Osteoblast (primary cell): ENCODE measurements around the gene CCDC107. TPM values are rescaled to one million over a fixed set of nuclear protein-coding genes. Genes with fewer than 3 reads are reported as not detected.

Source experiments
- DNase-seq: peaks from one replicate; pipeline ENCODE4 v3.0.0; 2011; ENCODE audit warnings: low spot score, mixed read lengths; ENCODE audit not compliant: insufficient read length; ENCODE audit errors: missing footprints
- H2AFZ ChIP-seq: 2 replicates; pipeline ENCODE4 v1.6.0; 2011; ENCODE audit warnings: mild to moderate bottlenecking, low read length
- H3K27ac ChIP-seq: 2 replicates; pipeline ENCODE4 v1.5.1; 2011; ENCODE audit warnings: mild to moderate bottlenecking, low read depth, low read length, moderate library complexity
- H3K27me3 ChIP-seq: 2 replicates; pipeline ENCODE4 v1.6.0; 2012; ENCODE audit warnings: mild to moderate bottlenecking, control low read depth, inconsistent platforms, low read length, moderate library complexity; ENCODE audit not compliant: insufficient read depth
- H3K36me3 ChIP-seq: 2 replicates; pipeline ENCODE4 v1.5.1; 2011; ENCODE audit warnings: mild to moderate bottlenecking, low read length, control low read depth, moderate library complexity; ENCODE audit not compliant: insufficient read depth
- H3K4me1 ChIP-seq: 2 replicates; pipeline ENCODE4 v1.5.1; 2011; ENCODE audit warnings: mild to moderate bottlenecking, low read length, control low read depth, moderate library complexity; ENCODE audit not compliant: insufficient read depth
- H3K4me2 ChIP-seq: 2 replicates; pipeline ENCODE4 v1.6.0; 2011; ENCODE audit warnings: mild to moderate bottlenecking, low read length; ENCODE audit not compliant: insufficient read depth
- H3K4me3 ChIP-seq: fragments of 200-600 bp; sonication (generic); 3 replicates; pipeline ENCODE4 v1.5.1; 2012; ENCODE audit warnings: mild to moderate bottlenecking, low read length, inconsistent platforms; ENCODE audit not compliant: insufficient read depth
- H3K79me2 ChIP-seq: 2 replicates; pipeline ENCODE4 v1.6.0; 2012; ENCODE audit warnings: mild to moderate bottlenecking, low read length, control low read depth, inconsistent platforms; ENCODE audit not compliant: insufficient read depth
- H3K9me3 ChIP-seq: 2 replicates; pipeline ENCODE4 v1.5.1; 2011; ENCODE audit warnings: low read depth, low read length, control low read depth
- H4K20me1 ChIP-seq: 2 replicates; pipeline ENCODE4 v1.6.0; 2012; ENCODE audit warnings: mild to moderate bottlenecking, low read length, control low read depth; ENCODE audit not compliant: insufficient read depth
- total RNA-seq: library from RNA; depleted of rRNA; stranded (reverse); fragments of >200 nt; gene quantifications from 2 replicates; pipeline ENCODE4 v1.2.3, GENCODE V29; 2012
- TF ChIP-seq, protein P1 (sequence below): IDR thresholded peaks from 2 replicates; pipeline ENCODE4 v1.5.1; 2011; ENCODE audit warnings: mild to moderate bottlenecking, low read depth, low read length, moderate library complexity; ENCODE audit errors: extremely low read depth

CCDC107 gene
- total RNA-seq, 1 donor = 15.6 TPM

DNA sequence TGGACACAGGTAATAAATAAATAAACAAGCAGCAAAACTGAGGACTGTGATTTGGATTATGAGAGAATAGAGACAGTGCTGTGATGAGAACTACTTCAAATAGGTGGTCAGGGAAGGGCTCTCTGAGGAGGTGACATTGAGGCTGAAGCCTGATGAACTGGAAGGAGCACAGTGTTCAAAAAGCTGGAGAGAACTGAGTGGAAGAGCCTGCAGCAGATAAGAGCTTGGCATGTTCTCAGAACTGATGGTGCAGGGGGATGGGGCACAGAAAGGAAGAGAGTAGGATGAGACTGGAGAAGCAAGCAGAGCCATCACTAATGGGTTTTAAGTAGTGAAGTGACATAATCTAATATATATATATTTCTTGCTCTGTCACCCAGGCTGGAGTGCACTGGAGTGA is 42.9 kb downstream of the CCDC107 start:
- Histone ChIP-seq H3K9me3 (no peaks in the 10 kb centered on the region), H3K27me3 (no peaks in the 10 kb centered on the region), H3K36me3 (peaks cover 99% of the 10 kb centered on the region), H3K4me3 (no peak overlapping the region), H4K20me1 (peaks cover 53% of the 10 kb centered on the region), H3K27ac (no peak overlapping the region), H3K79me2 (peaks cover 22% of the 10 kb centered on the region), H3K4me1 (peaks cover 4% of the 10 kb centered on the region), H2AFZ (no peak overlapping the region), H3K4me2 (no peak overlapping the region)
- TF ChIP-seq, protein P1, sequence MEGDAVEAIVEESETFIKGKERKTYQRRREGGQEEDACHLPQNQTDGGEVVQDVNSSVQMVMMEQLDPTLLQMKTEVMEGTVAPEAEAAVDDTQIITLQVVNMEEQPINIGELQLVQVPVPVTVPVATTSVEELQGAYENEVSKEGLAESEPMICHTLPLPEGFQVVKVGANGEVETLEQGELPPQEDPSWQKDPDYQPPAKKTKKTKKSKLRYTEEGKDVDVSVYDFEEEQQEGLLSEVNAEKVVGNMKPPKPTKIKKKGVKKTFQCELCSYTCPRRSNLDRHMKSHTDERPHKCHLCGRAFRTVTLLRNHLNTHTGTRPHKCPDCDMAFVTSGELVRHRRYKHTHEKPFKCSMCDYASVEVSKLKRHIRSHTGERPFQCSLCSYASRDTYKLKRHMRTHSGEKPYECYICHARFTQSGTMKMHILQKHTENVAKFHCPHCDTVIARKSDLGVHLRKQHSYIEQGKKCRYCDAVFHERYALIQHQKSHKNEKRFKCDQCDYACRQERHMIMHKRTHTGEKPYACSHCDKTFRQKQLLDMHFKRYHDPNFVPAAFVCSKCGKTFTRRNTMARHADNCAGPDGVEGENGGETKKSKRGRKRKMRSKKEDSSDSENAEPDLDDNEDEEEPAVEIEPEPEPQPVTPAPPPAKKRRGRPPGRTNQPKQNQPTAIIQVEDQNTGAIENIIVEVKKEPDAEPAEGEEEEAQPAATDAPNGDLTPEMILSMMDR = no peak
- no peak for DNase-seq

DNA sequence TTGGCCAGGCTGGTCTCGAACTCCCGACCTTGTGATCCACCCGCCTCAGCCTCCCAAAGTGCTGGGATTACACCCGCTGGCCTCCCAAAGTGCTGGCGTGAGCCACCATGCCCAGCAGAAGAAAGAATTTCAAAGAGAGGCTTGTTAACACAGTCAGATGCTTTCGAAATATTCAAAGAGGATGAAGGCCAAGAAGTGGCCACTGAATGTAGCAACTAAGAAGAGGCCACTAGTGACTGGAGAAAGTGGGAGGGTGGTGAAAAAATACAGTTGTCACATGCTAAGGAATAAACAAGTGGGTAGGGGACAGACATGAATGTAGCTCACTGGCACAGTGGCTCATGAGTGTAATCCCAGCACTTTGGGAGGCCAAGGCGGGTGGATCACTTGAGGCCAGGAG is 44.6 kb downstream of the CCDC107 start:
- peaks cover 99% of the 10 kb centered on the region for H3K36me3 ChIP-seq
- no peak overlapping the region for H2AFZ ChIP-seq
- H3K27me3 ChIP-seq = no peaks in the 10 kb centered on the region
- H3K9me3 ChIP-seq = no peaks in the 10 kb centered on the region
- H3K4me2 ChIP-seq = no peak overlapping the region
- no peak overlapping the region for H3K27ac ChIP-seq
- peaks cover 44% of the 10 kb centered on the region for H4K20me1 ChIP-seq
- no peak overlapping the region for H3K4me3 ChIP-seq
- DNase-seq = no peak
- no peaks in the 10 kb centered on the region for H3K4me1 ChIP-seq
- TF ChIP-seq, protein P1 = no peak
- H3K79me2 ChIP-seq = peaks cover 35% of the 10 kb centered on the region

DNA sequence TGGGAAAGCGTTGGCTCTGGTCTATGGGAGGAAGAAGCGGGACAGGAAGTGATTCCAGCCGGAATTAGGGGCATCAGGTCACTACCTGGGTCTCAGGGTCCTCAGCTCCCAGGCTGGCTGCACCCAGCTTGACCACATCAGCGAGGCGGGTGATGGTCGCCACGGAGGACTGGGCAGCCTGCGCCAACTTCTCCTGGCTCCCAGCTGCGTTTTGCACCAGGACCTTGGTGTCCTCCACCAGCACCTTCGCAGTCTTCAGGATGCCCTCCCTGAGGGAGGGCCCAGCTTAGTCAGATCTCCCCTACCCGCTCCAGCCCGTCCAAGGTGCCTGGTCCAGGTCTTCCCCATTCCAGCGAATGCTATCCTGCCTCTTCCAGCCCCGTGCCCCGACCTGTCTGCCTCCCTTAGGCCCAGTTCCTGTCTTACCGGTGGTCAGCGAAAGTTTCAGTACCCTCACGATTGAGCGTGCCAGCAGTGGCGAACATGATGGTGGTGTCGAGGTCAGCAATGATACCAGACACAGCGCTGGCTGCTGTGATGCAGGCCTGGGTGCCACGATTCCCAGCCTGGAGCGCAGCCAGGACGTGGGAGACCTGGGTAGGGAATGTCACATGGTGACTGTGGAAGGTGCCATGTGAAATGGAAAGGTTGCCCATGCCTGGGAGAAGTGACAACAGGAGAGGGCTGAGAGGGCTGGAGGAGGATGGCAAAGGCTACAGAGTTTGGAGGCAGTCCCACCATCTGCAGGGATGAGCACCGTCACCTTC is 46.0 kb downstream of the CCDC107 start:
- H3K4me1 ChIP-seq = no peaks in the 10 kb centered on the region
- H3K4me3 ChIP-seq = no peak overlapping the region
- peaks cover 38% of the 10 kb centered on the region for H4K20me1 ChIP-seq
- peaks cover 38% of the 10 kb centered on the region for H3K79me2 ChIP-seq
- peaks cover 99% of the 10 kb centered on the region for H3K36me3 ChIP-seq
- H3K4me2 ChIP-seq = no peak overlapping the region
- no peak overlapping the region for H2AFZ ChIP-seq
- no peaks in the 10 kb centered on the region for H3K27me3 ChIP-seq
- H3K9me3 ChIP-seq = no peaks in the 10 kb centered on the region
- H3K27ac ChIP-seq = no peak overlapping the region
- DNase-seq = peak; percentile 42
- TF ChIP-seq, protein P1 = no peak

DNA sequence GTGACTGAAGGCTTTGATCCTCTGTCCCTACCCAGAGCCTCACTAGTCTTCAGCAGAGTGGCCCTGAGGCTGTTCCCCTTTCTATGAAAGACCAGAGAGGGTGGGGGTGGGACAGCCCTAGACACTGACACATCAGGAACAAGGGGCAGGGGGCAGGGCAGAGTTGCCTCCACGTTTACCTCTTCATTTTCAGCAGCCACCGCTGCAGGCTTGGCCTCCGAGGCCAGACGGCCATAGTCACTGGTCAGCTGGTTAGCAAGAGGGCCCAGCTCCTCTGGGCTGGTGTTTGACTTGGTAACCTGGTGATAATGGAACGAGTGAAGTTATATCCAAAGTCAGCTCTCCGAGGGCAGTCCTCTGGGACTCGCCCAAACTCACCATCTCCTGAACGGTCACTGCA is 47.3 kb downstream of the CCDC107 start:
- Histone ChIP-seq H2AFZ (no peak overlapping the region), H3K4me2 (no peak overlapping the region), H3K36me3 (peaks cover 97% of the 10 kb centered on the region), H3K27me3 (no peaks in the 10 kb centered on the region), H3K4me3 (no peak overlapping the region), H3K27ac (no peak overlapping the region), H3K4me1 (no peaks in the 10 kb centered on the region), H4K20me1 (peaks cover 27% of the 10 kb centered on the region), H3K9me3 (no peaks in the 10 kb centered on the region), H3K79me2 (peaks cover 33% of the 10 kb centered on the region)
- DNase-seq = peak; percentile 74
- TF ChIP-seq, protein P1 = no peak
